ENCODE data around the gene KIN.
"Not testable (repeated sequence)": the region's sequence is repeated elsewhere in the genome, so short reads cannot be mapped to it uniquely, and the experiment has no call there.

KIN gene

GRCh38 chr10:7792541-7792940 is 4.7 kb upstream of the KIN start:
- DNase-seq = no peak

DNA sequence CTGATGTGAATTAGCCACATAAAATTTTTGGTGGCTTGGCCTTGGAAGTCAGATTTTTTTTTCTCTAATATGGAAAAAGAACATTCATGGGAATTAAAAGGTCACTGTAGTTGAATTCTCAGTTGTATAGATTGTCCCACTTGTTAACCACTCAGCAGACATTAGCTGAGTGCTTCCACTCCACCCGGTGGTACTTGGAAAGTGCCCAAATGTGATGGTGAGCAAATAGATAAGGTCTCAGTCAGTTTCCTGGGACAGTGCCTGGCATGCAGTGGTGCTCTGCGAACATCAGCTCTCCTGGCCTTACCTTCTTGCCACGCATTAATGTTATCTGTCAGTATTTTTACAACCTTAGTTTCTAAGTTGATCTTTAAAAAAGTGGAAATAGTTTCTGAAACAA is 1.6 kb upstream of the KIN start:
- no peak for DNase-seq

DNA sequence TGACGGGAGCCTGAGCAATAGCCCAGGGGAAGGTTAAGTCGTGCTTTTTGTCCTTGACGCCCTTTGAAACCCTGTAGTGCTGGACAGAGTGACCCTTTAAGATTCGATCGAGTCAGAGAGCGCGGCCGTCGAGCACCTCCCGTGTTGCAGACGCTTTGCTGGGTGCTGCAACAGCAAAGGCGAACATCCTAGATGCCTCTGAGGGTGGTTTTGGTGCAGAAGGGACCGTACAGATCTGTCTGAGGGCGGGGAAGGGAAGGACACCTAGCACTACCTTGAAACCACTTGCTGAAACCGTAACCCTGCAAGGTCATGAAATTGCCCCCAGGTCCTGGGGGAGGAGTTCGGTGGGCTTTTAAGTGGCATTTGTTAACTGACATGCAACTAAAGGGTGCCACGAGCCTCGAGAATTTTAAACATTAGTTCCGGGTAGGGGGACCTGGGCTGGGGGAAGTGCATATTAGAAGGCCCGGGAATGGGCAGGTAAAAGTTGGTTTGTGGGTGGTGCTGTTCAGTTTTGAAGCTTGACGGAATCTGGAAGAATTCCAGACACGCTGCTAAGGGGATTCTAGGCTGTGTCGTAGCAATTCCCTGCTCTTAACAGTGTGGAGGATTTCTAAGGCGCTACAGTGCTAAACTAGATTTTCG is 970 bp upstream of the KIN start:
- DNase-seq = no peak

DNA sequence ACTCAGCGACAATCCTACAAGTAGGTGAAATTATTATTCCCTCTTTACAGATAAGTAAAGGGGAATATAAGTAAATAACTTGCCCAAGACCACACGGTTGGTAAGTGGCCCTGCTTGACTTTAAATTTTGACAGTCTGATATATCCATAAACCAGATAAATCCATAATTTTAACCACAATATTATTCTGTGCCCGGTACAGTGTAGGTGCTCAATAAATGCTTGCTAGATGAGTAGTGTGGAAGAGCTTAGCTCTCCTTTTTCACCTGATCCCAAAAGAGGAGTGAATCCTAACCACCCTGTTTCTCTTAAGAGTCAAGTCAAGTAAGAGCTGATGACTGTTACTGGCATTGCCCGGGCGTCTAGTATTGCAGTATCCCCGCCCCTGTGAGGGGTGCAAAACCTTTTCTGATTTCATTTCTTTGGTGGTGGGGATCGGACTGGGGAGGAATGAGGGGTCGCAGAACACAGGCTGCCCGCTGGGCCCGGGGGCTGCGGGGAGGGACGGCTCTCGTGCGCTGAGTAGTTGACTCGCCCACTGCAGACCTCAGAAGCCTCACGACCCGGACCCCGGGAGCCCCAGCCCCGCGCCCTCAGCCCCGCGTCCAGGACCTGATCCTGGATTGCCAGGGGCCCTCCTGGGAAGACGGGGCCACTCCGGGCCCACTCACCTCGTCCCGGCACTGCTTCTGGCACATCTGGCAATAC is 490 bp downstream of the KIN start:
- DNase-seq = no peak

DNA sequence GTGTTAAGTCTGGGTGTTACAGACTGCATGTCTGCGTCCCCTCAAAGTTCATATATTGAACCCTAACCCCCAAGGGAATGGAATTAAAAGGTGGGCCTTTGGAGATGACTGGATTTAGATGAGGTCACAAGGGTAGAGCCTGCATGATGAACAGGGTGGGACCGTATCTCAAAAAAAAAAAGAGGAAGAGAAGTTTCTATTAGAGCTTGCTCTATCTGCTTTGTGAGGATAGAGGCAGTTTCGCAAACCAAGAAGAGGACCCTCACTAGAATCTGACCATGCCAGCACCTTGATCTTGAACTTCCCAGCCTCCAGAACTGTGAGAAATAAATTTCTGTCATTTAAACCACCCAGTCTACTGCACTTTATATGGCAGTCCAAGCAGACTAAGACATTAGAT is 1.4 kb downstream of the KIN start:
- no peak for DNase-seq

DNA sequence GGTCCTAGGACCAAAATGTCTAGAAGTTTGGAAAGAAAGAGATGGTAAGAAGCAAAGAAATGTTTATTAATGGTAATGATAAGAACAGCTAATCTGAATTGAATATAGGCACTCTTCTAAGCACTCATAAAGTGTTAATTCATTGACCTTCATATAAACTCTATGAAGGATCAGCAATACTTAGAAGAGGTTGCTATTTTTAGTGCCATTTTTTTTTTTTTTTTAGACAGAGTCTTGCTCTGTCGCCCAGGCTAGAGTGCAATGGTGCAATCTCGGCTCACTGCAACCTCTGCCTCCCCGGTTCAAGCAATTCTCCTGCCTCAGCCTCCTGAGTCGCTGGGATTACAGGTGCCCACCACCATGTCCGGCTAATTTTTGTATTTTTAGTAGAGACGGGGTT is 5.6 kb downstream of the KIN start:
- not testable (repeated sequence) for DNase-seq

DNA sequence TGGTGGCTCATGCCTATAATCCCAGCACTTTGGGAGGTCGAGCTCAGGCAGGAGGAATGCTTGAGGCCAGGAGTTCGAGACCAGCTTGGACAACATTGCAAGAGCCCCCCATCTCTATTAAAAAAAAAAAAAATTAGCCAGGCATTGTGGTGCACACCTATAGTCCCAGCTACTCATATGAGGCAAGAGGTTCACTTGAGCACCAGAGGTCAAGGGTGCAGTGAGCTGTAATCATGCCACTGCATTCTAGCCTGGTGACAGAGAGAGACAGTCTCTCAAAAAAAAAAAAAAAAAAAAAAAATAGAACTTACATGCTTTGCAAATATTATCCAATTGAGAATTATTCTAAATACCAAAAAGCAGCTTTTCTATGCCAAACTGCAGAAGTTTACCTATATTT is 11.0 kb downstream of the KIN start:
- DNase-seq = no peak

GRCh38 chr10:7773845-7774801 is 13.7 kb downstream of the KIN start:
- DNase-seq = no peak

DNA sequence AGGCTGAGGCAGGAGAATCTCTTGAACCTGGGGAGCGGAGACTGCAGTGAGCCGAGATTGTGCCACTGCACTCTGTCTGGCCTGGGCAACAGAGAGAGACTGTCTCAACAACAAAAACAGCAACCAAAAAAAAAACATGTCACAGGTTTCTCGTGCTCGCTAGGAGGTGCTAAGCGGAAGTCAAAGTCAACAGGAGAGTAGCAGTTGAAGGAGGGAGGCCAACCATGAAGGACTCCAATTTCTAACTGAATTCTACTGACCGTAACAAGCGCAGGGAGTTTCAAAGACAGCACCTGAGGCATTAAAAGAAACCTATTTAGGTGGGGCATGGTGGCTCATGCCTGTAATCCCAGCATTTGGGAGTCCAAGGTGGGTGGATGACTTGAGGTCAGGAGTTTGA is 19.4 kb downstream of the KIN start:
- no peak for DNase-seq

- DNase-seq = no peak
Measured at GRCh38 chr10:7767209-7767608, 20.6 kb downstream of the KIN start.

DNA sequence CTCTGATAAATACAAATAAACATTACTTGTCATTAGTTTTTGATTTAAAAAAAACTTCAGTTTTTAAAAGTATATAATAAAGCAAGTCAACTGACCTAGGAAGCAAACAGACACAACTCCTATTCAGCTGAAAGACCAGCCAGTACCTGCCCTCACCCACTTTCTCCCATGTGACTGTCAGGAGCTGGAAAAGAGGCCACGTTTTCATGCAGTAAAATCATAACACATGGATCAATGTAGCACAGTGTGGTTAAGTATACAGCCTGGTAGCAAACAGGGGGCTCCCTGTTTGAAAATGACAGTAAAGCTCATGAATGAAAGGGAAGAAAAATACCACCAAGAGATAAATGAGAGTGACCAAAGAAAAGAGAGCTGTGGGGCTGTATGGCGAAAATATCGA is 21.6 kb downstream of the KIN start:
- no peak for DNase-seq

DNA sequence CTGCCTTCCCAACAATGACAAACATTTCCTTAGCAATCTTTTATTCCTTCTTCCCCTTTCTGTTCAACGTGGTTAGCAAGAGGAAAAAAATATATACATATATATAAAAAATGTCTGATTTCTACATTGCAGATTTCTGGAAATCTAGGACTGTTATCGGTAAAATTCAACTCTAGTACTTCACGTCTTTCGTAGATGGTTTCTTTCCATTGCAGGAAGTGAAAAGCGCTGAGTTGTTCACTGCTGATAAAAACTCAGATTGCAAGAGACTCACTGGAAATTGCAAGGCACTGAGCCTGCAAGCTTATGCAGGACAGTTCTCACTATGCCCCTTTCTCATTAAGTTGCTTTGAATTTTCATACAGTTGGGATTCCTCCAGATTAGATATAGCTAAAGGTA is 23.9 kb downstream of the KIN start:
- no peak for DNase-seq

DNA sequence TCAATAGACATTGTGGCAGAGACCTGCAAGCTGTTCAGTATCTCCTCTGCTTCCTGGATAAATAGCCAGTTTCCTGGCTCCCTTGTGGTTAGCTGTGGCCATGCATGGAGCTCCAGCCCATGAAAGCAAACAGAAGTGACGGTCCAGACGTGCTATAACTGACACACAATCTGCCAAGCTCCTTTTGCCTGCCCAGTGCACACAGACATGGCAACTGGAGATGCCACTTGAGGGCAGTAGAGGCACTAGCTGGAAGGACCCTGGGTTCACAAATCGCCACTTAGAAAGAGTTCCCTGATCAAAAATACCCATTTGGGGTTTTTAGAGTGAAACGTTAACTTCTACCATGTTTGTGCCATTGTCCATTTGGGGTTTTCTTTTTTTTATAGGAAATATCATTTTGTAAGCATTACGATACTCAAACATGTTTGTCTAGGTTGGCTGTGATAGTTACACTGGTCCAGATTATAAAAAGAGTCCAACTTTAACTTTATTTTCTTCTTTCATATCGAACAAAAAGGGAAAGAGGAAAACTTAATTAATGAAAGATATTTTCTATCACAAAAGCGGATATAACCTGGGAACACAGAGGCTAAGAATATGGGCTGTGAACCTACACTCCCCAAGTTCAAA is 31.3 kb downstream of the KIN start:
- DNase-seq = no peak

GRCh38 chr10:7755103-7755502 is 32.7 kb downstream of the KIN start:
- DNase-seq = no peak

- DNase-seq = no peak
Measured at GRCh38 chr10:7752251-7752650, 35.5 kb downstream of the KIN start.

GRCh38 chr10:7750222-7750621 is 37.6 kb downstream of the KIN start:
- DNase-seq = no peak

- DNase-seq = not testable (repeated sequence)
Measured at GRCh38 chr10:7748637-7749036, 39.2 kb downstream of the KIN start.

DNA sequence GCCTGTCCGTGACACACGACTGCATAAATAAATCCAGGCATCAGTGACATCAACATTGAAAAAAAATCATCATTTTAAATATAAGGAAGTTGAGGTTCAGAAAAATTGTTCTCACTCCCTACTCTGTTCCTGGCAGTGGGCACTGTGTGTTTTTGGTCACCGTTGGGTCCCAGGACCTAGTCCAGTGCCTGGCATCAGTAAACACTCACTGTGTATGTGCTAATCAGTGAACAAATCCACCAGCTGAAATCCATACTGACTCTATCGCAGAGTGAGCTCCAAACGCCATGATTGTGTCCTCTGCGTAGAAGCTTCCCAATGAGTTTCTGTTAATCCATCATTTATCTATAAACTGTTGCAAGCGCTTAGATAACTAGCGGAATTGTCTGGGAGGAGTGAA is 43.5 kb downstream of the KIN start:
- no peak for DNase-seq

DNA sequence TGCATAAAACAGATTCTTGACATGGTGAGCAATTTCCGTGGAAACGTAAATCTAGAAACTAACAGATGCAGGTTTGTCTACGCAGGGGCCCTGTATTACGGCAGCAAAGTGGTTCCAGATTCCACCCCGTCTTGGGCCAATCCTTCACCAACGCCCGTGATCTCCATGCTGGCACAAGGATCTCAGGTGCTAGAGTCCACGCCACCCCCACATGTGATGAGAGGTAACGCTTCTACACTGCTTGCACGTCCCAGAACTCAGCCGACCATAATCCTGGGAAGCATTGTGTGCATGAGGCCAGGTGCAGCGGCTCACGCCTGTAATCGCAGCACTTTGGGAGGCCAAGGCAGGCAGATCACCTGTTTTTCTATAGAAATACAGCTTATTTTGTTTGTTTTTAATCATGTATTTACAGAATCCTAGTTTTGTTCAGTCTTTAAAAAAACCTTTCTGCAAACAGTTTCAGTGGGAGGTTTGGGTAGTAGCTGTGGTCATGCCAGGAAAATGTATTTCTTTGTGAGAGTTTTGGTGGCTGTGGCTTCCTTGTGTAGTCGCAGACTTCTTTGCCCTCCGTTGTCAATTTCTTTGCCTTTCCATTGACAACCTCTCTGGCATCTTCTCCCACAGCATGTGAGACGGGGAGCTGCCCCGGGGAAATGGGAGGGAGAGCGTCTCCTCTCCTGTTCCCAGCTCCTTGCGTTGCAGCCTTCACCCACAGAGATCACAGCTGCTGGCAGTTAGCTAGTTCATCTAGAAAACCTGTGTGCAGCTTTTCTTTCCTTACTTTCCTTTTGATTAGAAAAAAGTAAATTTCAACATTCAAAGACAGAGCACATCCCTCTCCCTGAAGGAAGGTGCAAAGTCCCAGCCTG is 49.0 kb downstream of the KIN start:
- no peak for DNase-seq

GRCh38 chr10:7734821-7735220 is 53.0 kb downstream of the KIN start:
- DNase-seq = no peak

DNA sequence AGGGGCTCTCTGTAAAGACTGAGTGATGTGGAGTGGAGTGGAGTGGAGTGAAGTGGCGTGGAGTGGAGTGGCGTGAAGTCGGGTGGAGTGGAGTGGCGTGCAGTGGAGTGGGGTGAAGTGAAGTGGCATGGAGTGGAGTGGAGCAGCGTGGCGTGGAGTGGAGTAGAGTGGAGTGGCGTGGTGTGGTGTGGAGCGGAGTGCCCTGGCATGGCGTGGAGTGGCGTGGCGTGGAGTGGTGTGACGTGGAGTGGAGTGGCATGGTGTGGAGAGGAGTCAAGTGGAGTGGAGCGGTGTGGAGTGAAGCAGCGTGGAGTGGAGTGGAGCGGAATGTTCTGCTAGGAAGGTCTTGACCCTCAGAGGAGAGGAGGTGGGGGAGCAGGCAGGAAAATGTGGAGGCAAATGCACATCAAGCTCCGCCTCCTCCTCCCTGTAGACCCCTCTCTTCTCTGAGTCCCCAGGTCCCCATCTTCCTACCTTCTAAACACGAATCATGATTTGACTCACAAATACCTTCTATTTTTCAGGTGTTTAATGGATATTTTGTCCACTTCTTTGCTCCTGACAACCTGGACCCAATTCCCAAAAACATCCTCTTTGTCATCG is 64.8 kb downstream of the KIN start:
- no peak for DNase-seq

DNA sequence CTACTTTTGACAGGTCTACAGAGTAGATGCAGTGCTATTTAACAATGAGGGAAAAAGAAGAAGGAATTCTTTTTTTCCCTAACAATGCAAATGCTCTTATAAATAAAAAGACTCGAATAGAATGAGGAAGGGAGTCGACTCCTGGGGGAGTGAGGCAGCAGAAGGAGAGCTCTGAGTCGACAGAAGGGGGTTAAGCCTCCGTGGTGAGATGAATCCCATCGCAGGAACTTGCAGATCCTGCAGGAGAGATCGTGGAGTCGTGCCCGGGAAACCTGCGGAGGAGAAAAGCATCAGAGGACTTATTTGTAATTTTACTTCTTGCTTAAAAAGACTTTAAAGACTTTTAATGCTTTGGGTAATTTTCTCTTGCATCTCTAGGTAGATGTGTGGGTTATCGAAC is 67.3 kb downstream of the KIN start:
- no peak for DNase-seq
